Measurements from ENCODE around the gene NAA40.
"Not testable (repeated sequence)": the region's sequence is repeated elsewhere in the genome, so short reads cannot be mapped to it uniquely, and the experiment has no call there.

The NAA40 gene

GRCh38 chr11:63969461-63969860 is 30.7 kb downstream of the NAA40 start:
- DNase-seq (ENCODE audit: low read depth, low spot score): no peak
- CTCF ChIA-PET: interaction anchor here (1.0 kb wide), 1 partner anchor 24 kb away, joined by 4 read pairs; no protein-coding TSS in a partner anchor
- POLR2A ChIA-PET: no interaction called here
- no peak overlapping the region for H3K4me3 ChIP-seq (ENCODE audit: low read depth, low read length)
- no peak for TF ChIP-seq CTCF (IDR thresholded peaks at IDR 0.05; ENCODE audit: insufficient read depth, low read length, missing control alignments)

- H3K4me3 ChIP-seq (ENCODE audit: low read depth, low read length): no peak overlapping the region
- TF ChIP-seq CTCF (IDR thresholded peaks at IDR 0.05; ENCODE audit: insufficient read depth, low read length, missing control alignments): no peak
- ChIA-PET POLR2A (interaction anchor here (0.6 kb wide), 1 partner anchor 11 kb away, joined by 3 read pairs; no protein-coding TSS in a partner anchor), CTCF (interaction anchor here (0.8 kb wide), 3 partner anchors 26 to 134 kb away, joined by 3 to 4 read pairs (median 3); no protein-coding TSS in a partner anchor)
- no peak for DNase-seq (ENCODE audit: low read depth, low spot score)
These were observed 32.1 kb downstream of the NAA40 start for GRCh38 chr11:63970902-63971301.

GRCh38 chr11:63973912-63974258 is 35.1 kb downstream of the NAA40 start:
- ChIA-PET POLR2A (interaction anchor here (0.6 kb wide), 1 partner anchor 211 kb away, joined by 3 read pairs; no protein-coding TSS in a partner anchor), CTCF (interaction anchor here (1.3 to 3.1 kb wide), 2 partner anchors 137 to 174 kb away, joined by 4 to 16 read pairs; no protein-coding TSS in a partner anchor)
- not testable (repeated sequence) for H3K4me3 ChIP-seq (ENCODE audit: low read depth, low read length); DNase-seq (ENCODE audit: low read depth, low spot score)

GRCh38 chr11:63974259-63975143 is 35.7 kb downstream of the NAA40 start, which contains the start of gene COX8A:
Gene COX8A (plus strand): TSS chr11:63974620. CDS start chr11:63974681, 61 bp downstream.
- H3K4me3 ChIP-seq (ENCODE audit: low read depth, low read length): peak within 1 kb of the TSS; percentile 98
- DNase-seq (ENCODE audit: low read depth, low spot score): peak; percentile 98
- TF ChIP-seq CTCF (IDR thresholded peaks at IDR 0.05; ENCODE audit: insufficient read depth, low read length, missing control alignments): peak; percentile 31
- ChIA-PET CTCF (interaction anchor here (1.3 to 3.1 kb wide), 2 partner anchors 138 to 174 kb away, joined by 4 to 16 read pairs; no protein-coding TSS in a partner anchor), POLR2A (interaction anchor here (0.6 kb wide), 1 partner anchor 210 kb away, joined by 3 read pairs; no protein-coding TSS in a partner anchor)

- ChIA-PET POLR2A (no interaction called here), CTCF (interaction anchor here (0.9 to 3.6 kb wide), 4 partner anchors 15 to 171 kb away, joined by 3 to 10 read pairs (median 5); no protein-coding TSS in a partner anchor)
- no peak overlapping the region for H3K4me3 ChIP-seq (ENCODE audit: low read depth, low read length)
- DNase-seq (ENCODE audit: low read depth, low spot score): no peak
- TF ChIP-seq CTCF (IDR thresholded peaks at IDR 0.05; ENCODE audit: insufficient read depth, low read length, missing control alignments): no peak
These were observed 39.9 kb downstream of the NAA40 start for GRCh38 chr11:63978551-63979239.

GRCh38 chr11:63979426-63979825 is 40.6 kb downstream of the NAA40 start:
- CTCF ChIA-PET: interaction anchor here (0.9 to 2.3 kb wide), 2 partner anchors 14 to 34 kb away, joined by 3 to 6 read pairs; no protein-coding TSS in a partner anchor
- no peak for TF ChIP-seq CTCF (IDR thresholded peaks at IDR 0.05; ENCODE audit: insufficient read depth, low read length, missing control alignments)
- DNase-seq (ENCODE audit: low read depth, low spot score): no peak
- POLR2A ChIA-PET: no interaction called here
- no peak overlapping the region for H3K4me3 ChIP-seq (ENCODE audit: low read depth, low read length)

All from AG04449 (cell line).